IPS-NIHi7 (cell line): ENCODE measurements around the gene CNKSR3.
A peak's percentile ranks its signal among the peaks of the same experiment; 100 is the strongest.
"Not testable (repeated sequence)": the region's sequence is repeated elsewhere in the genome, so short reads cannot be mapped to it uniquely, and the experiment has no call there.

Source experiments
- DNase-seq: peaks from one replicate; pipeline ENCODE4 v3.0.0; 2012; ENCODE audit warnings: mixed read lengths; ENCODE audit errors: extremely low spot score

The CNKSR3 gene

GRCh38 chr6:154528310-154528915 is 17.9 kb upstream of the CNKSR3 start:
- no peak for DNase-seq

- DNase-seq = no peak
These were observed 16.5 kb upstream of the CNKSR3 start for GRCh38 chr6:154526996-154527395.

GRCh38 chr6:154522576-154522975 is 12.1 kb upstream of the CNKSR3 start:
- no peak for DNase-seq

GRCh38 chr6:154521412-154521811 is 10.9 kb upstream of the CNKSR3 start:
- DNase-seq = no peak

- no peak for DNase-seq
These were observed 9.8 kb upstream of the CNKSR3 start for GRCh38 chr6:154520280-154520679.

- no peak for DNase-seq
These were observed 7.9 kb upstream of the CNKSR3 start for GRCh38 chr6:154518396-154518795.

- no peak for DNase-seq
These were observed 5.8 kb upstream of the CNKSR3 start for GRCh38 chr6:154516276-154516675.

- no peak for DNase-seq
These were observed 5.3 kb upstream of the CNKSR3 start for GRCh38 chr6:154515826-154516225.

GRCh38 chr6:154515076-154515475 is 4.6 kb upstream of the CNKSR3 start:
- DNase-seq = not testable (repeated sequence)

- no peak for DNase-seq
These were observed 4.0 kb upstream of the CNKSR3 start for GRCh38 chr6:154514481-154514880.

- DNase-seq = no peak
These were observed 3.3 kb upstream of the CNKSR3 start for GRCh38 chr6:154513601-154514320.

- DNase-seq = no peak
These were observed 1.7 kb upstream of the CNKSR3 start for GRCh38 chr6:154512201-154512600.

GRCh38 chr6:154511791-154512190 is 1.3 kb upstream of the CNKSR3 start:
- DNase-seq = no peak

- peak; percentile 29 for DNase-seq
These were observed 903 bp downstream of the CNKSR3 start for GRCh38 chr6:154509421-154510143.

GRCh38 chr6:154508573-154509375 is 1.7 kb downstream of the CNKSR3 start:
- no peak for DNase-seq

- DNase-seq = no peak
These were observed 3.2 kb downstream of the CNKSR3 start for GRCh38 chr6:154506991-154507898.

GRCh38 chr6:154506582-154506981 is 3.9 kb downstream of the CNKSR3 start:
- no peak for DNase-seq

GRCh38 chr6:154506108-154506507 is 4.4 kb downstream of the CNKSR3 start:
- DNase-seq = no peak

GRCh38 chr6:154504865-154505449 is 5.5 kb downstream of the CNKSR3 start:
- DNase-seq = no peak

GRCh38 chr6:154504102-154504501 is 6.4 kb downstream of the CNKSR3 start:
- no peak for DNase-seq

GRCh38 chr6:154503658-154504057 is 6.8 kb downstream of the CNKSR3 start:
- no peak for DNase-seq
